ENCODE results near the gene TRIM38. TPM values are rescaled to one million over a fixed set of nuclear protein-coding genes. Genes with fewer than 3 reads are reported as not detected.

TRIM38 gene
- total and polyA plus RNA-seq, 2 of the 13 experiments (the other 11 are each of a cell fraction or from before 2014, with no cell fraction given) = 2.5 to 3.1 TPM

- peak overlapping the region; percentile 67; the same call in 1 of the 2 replicates for H3K9ac ChIP-seq (ENCODE audit: insufficient read depth, low read depth, low read length)
- peak overlapping the region in 2 of 3 experiments; percentile 43 to 45; a peak in 3 of 6 replicates for H3K4me3 ChIP-seq (replicated peaks in 1 of 3; ENCODE audit: insufficient read depth in 1 of 3, low read depth in 2 of 3, low read length in 3 of 3)
- intact Hi-C loops (cut with micrococcal nuclease; ENCODE audit: unreplicated experiment) (no loop called here), in situ Hi-C loops (cut with HindIII; ENCODE audit: extremely low pct_ligation_motif_present, low pct_unique_long_range_greater_than_20kb) (no loop called here)
- CTCF ChIA-PET (ENCODE audit: low intra/inter-chr PET ratio, low total read pairs) = interaction anchor here (1.7 kb wide), 1 partner anchor 65 kb away, joined by 3 read pairs; no protein-coding TSS in a partner anchor
- H4K20me1 ChIP-seq (ENCODE audit: insufficient read depth, low read length) = no peaks in the 10 kb centered on the region
- ATAC-seq = no peak
- no peak overlapping the region for H2AFZ ChIP-seq (ENCODE audit: low read length)
- H3K27ac ChIP-seq (ENCODE audit: extremely low read length, insufficient read depth, low read length) = peak overlapping the region; percentile 81
- WGBS (ENCODE audit: low lambda C conversion rate) = 55% methylated on average over 2 of the region's 2 CpGs
- no TSS peak for BruUV-seq (replicated peaks)
- H3K27me3 ChIP-seq (ENCODE audit: control insufficient read depth in 1 of 2, insufficient read depth in 2 of 2, low read length in 2 of 2) = no peaks in the 10 kb centered on the region
- peaks cover 66% of the 10 kb centered on the region for H3K4me1 ChIP-seq (ENCODE audit: insufficient read depth, low read length)
- H3K79me2 ChIP-seq (ENCODE audit: insufficient read depth, low read length) = peaks cover 11% of the 10 kb centered on the region
- H3K4me2 ChIP-seq (ENCODE audit: low read depth, low read length) = peak overlapping the region; percentile 82
- no peaks in the 10 kb centered on the region for H3K9me3 ChIP-seq (ENCODE audit: low read length)
- POLR2A ChIA-PET = interaction anchor here (0.7 to 2.1 kb wide), 10 partner anchors 8 to 286 kb away, joined by 3 to 47 read pairs (median 4); no protein-coding TSS in a partner anchor
- no peak for DNase-seq (ENCODE audit: low spot score)
- no peaks in the 10 kb centered on the region; a peak in 1 of 5 replicates for H3K36me3 ChIP-seq (replicated peaks in 1 of 2; ENCODE audit: control insufficient read depth in 1 of 2, insufficient read depth in 2 of 2, low read length in 2 of 2)
- FAIRE-seq = no peak
- TF ChIP-seq ARID2 (CRISPR knock-in tag; IDR thresholded peaks at IDR 0.05; ENCODE audit: borderline replicate concordance) = 0 out of 2 replicates have a peak, but pooled peaks have one; percentile 9
- TF ChIP-seq SAFB2 (CRISPR knock-in tag; IDR thresholded peaks at IDR 0.05; ENCODE audit: borderline replicate concordance, low read depth) = no peak
- TF ChIP-seq ZNF3 (CRISPR knock-in tag; IDR thresholded peaks at IDR 0.05) = no peak
- TF ChIP-seq GATAD2A (CRISPR knock-in tag; IDR thresholded peaks at IDR 0.05) = 0 out of 2 replicates have a peak, but pooled peaks have one; percentile 11
- TF ChIP-seq ZNF451 (CRISPR knock-in tag; IDR thresholded peaks at IDR 0.05) = no peak
- no peak for TF ChIP-seq TCF12 (IDR thresholded peaks at IDR 0.05)
- no peak for TF ChIP-seq TCF12 (CRISPR knock-in tag; IDR thresholded peaks at IDR 0.05)
- no peak for TF ChIP-seq JUN (CRISPR knock-in tag; IDR thresholded peaks at IDR 0.05)
- TF ChIP-seq ATF7 (IDR thresholded peaks at IDR 0.05) = no peak
- no peak for TF ChIP-seq ATF7 (CRISPR knock-in tag; IDR thresholded peaks at IDR 0.05)
- 0 out of 2 replicates have a peak, but pooled peaks have one; percentile 29 for TF ChIP-seq ZFP36L1 (CRISPR knock-in tag; IDR thresholded peaks at IDR 0.05)
- TF ChIP-seq CEBPZ (IDR thresholded peaks at IDR 0.05; ENCODE audit: low read length) = no peak
- no peak for TF ChIP-seq ZNF207 (IDR thresholded peaks at IDR 0.05; ENCODE audit: borderline replicate concordance)
- no peak for TF ChIP-seq ZNF83 (CRISPR knock-in tag; IDR thresholded peaks at IDR 0.05; ENCODE audit: borderline replicate concordance)
- TF ChIP-seq SRF (IDR thresholded peaks at IDR 0.05; ENCODE audit: low read depth, low read length) = no peak
- TF ChIP-seq PRMT3 (CRISPR knock-in tag; IDR thresholded peaks at IDR 0.05; ENCODE audit: borderline replicate concordance, low read depth) = no peak
- no peak for TF ChIP-seq TIGD3 (CRISPR knock-in tag; IDR thresholded peaks at IDR 0.05; ENCODE audit: borderline replicate concordance)
- TF ChIP-seq NFATC3 (CRISPR knock-in tag; IDR thresholded peaks at IDR 0.05) = no peak
- no peak for TF ChIP-seq IRF2 (CRISPR knock-in tag; IDR thresholded peaks at IDR 0.05)
- no peak for TF ChIP-seq ZNF124 (CRISPR knock-in tag; IDR thresholded peaks at IDR 0.05)
- no peak for TF ChIP-seq TBL1XR1 (IDR thresholded peaks at IDR 0.05; ENCODE audit: borderline replicate concordance, low read length, partially characterized antibody)
- TF ChIP-seq ELF3 (CRISPR knock-in tag; IDR thresholded peaks at IDR 0.05) = no peak
- no peak for TF ChIP-seq GZF1 (CRISPR knock-in tag; IDR thresholded peaks at IDR 0.05)
- no peak for TF ChIP-seq TMF1 (CRISPR knock-in tag; IDR thresholded peaks at IDR 0.05; ENCODE audit: low read depth)
Observed at GRCh38 chr6:25927756-25928216, 34.8 kb upstream of the TRIM38 start.
